Stimulated activated CD4-positive, alpha-beta T cell treated with anti-CD3 and anti-CD28 coated beads, TNF-alpha, amount 100 ng/mL, for 1 hour (primary cell): ENCODE measurements around the gene FOXD2.

Experiments used
- DNase-seq, 3 donors: peaks; one replicate each; pipeline ENCODE4 v3.0.0-alpha.2; 2020; ENCODE audit warnings: low read depth in 3 of 3, low spot score in 1 of 3

Gene FOXD2

DNA sequence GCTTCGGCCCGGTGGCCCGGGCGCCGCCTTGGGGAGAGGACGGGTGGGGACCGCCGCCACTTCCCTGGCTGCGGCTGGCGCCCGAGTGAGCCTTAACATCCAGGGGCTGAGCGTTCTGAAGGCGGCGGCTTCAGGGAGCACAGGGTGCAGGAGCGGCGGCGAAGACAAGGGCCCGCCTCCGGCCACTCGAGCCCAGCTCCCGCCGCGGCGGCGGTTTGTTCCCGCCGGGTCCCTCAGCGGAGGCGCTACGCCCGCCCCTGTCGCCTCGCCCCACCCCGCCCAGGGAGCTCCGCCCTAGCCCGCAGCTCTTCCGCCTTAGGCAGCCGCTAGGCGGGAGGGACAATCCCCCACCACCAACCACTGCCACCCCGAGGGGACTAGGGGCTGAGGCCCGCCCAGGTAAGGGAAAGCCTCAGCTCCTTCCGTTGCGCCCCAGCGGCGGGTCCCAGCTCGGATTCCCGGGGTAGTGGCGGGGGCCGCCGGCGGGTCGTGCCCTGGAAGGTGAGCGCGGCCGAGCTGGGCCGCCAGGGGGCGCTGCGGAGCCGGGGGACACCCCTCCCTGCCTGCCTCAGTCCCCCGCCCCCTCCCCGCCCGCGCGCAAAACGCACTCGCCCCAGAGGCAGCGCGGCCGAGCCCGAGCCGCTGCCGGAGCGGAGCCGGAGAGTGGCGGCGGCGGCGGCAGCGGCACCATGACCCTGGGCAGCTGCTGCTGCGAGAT, at the start of gene FOXD2:
Gene FOXD2, plus strand, starts transcription at position 598 of the 718 bp plus-strand sequence. Its CDS starts 92 bp downstream, at position 690.
- DNase-seq: peak; percentile 81 to 95 (median 82)

DNA sequence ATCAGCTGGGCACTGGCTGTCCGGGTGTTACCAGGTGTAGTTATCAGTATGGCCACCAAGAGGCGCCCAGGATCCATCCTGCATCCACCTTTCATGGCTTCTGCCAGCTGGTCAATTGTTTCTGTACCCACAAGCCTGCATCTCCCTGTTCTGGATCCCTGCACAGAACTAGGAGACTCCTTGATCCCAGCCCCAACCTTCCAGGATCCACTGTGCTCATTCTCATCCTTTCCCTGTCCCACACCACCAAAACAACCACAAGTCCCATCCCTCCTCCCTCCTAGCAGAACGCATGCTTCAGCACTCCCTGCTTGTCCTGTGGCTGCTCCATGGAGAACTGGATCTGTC, 49.0 kb upstream of the FOXD2 start:
- DNase-seq: peak in 1 of 3 donors; percentile 21

GRCh38 chr1:47389731-47390130, 48.1 kb upstream of the FOXD2 start:
- no peak for DNase-seq

GRCh38 chr1:47390843-47391242, 47.0 kb upstream of the FOXD2 start:
- no peak for DNase-seq

GRCh38 chr1:47393141-47393540, 44.7 kb upstream of the FOXD2 start:
- no peak for DNase-seq

DNA sequence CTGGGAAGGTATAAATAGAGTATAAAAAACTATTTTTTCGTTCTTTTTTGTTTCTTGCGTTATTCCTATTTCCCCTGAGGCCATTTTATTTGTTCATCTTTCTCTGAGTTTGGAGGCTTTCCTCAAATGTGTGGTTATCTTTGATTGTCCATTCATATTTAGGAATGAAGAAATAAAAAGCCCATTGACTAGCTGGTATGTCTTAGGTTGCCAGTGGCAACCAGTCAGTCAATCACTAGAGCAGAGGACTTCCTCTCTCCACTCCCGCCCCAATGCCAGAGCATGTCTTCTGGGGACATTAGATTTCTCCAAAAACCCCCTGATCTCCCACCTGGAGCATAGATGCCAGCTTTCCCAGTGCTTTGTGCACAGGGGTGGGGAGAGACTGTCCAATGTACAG, 42.4 kb upstream of the FOXD2 start:
- no peak for DNase-seq

DNA sequence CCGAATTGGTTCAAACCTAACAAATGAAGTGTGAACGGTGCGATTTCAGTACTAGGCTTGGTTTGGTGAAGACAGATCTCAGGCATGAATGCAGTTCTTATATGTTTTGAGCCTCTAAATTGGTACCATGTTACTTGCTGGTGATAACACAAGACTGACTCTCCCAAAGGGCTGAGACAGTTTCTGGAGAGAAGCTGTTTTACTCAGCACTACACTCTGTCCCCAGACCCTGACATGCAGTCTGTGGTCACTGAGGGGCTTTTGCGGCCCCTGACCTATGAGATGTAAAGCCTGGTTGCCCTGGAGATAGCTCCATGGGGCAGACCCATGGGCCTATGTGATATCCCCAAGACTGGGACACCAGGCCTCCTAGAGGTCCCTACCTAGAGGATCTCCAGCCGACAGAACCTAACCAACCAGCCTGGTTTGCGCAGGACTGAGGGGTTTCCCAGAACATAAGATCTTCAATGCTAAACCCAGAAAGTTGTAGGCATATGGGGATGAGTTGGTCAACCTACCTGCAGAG, 41.1 kb upstream of the FOXD2 start:
- no peak for DNase-seq

GRCh38 chr1:47399138-47399845, 38.6 kb upstream of the FOXD2 start:
- DNase-seq: no peak

DNA sequence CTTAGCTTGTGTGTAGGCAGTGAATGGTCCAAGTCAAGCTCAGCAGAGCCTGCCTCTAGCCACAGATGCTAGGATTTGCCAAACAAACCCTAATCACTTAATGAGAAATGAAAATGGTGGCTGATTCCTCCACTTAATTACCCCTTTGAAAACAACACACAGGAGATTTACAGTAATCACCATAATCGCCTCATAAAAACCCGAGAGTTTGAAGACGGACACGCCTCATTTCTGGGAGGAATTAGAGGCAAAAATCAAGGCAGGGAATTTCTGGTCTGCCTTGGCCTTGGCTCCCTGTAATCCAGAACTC, 38.0 kb upstream of the FOXD2 start:
- DNase-seq: no peak

GRCh38 chr1:47401761-47402160, 36.1 kb upstream of the FOXD2 start:
- no peak for DNase-seq

DNA sequence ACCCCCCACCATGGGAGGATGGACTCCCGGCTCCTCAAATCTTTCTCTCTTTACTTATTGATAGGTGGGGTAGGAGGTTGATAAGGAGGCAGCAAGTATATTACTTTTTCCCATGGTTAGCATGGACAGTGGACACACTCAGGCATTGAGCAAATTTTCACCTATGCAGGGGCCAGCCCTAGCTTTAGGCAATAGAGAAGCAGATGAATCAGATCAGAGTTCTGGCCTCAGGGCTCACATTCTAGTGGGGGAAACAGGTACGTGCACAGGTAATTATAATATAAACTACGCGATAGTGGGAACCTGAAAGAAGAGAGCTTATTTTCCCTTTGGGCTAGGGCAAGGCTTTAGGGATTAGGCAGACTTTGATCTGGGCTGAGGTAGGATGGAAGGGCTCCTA, 35.3 kb upstream of the FOXD2 start:
- DNase-seq: no peak

- no peak for DNase-seq
These were observed 34.4 kb upstream of the FOXD2 start for GRCh38 chr1:47403321-47403910.

GRCh38 chr1:47405697-47406096, 32.1 kb upstream of the FOXD2 start:
- no peak for DNase-seq

DNA sequence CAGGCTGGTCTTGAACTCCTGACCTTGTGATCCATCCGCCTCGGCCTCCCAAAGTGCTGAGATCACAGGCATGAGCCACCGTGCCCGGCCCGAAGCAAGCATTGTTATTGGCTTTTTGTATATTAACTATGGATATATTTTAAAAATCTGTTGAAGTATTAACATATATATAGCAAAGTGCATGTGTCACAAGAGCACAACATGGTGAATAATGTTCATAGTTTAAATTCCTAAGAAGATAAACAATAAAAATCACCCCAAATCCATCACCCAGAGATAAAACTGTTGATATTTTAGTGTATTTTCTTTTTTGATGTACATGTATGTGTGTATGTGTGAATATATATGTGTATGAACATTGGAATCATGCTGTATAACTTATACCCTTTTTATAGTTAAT, 30.9 kb upstream of the FOXD2 start:
- DNase-seq: no peak

GRCh38 chr1:47407481-47407880, 30.4 kb upstream of the FOXD2 start:
- no peak for DNase-seq

DNA sequence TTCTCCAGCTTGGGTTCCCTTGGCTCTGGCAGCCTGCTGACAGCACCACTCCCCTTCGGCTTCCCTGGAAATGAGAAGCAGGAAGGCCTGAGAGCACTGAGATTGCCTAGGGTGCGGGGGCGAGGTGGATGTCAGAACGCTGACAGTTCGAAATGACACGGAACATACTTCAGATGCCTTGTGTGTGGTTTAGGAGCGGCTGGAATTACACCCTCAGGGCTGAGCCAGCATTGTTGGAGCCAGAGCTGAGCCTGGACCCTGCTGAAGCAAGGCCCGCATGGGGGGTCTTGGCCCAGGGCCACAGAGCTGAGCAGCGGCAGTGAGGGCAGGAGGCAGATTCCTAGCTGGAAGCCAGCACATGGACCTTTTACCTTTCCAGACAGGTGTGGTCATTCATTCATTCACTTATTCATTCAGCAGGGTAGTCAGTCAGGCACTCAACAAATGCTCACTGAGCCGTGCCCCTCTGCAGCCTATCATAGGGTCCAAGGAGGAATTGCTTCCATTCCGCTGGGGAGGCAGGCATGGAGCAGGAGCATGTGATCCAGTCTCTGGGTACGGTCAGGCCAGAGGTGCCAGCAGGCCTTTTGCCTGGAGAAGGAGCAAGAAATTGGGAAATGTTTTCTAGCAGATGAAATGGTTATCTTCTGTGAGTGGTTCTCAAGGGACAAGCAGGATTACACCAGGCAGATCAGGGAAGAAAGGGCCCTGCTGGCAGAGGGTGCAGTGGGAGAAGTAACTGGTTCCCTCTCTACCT, 28.4 kb upstream of the FOXD2 start:
- DNase-seq: no peak

GRCh38 chr1:47410068-47410455, 27.8 kb upstream of the FOXD2 start:
- no peak for DNase-seq

DNA sequence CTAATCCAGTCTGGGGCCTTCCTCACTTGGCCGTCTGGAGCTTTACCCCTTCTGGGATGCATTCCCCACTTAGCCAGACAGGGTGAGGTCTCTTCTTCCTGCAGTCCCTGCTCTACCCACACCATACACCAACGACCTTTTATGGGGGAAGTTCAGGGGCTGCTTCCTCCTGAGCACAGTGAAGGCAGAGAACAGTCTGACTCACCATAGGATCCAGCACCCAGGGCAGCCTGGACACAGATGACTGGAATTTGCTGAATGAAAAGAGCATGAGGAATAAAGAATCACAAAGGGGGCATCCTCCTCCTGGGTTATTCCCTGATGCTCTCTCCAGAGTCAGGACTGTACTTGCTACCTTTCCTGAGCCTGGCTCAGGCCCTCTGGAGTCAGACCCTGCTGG, 26.4 kb upstream of the FOXD2 start:
- DNase-seq: no peak

DNA sequence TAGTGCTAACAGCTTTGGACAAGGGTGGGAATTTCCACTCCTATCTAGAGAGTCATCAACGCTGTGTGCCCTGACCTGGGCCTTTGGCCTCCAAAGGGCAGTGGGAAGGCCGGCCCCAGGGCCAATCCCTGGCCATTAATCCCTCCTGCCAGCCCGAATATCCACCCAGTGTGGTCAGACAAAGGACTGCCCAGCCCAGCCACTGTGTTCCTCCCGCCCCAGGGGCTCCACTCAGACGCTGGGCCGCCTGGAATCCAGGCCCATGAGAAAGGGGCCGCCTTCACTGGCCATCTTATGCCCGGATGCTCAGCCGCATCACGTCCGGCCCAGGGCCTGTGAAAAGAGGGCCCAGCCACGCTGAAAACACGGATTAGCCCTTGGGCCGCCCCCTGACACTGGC, 25.4 kb upstream of the FOXD2 start:
- DNase-seq: no peak

DNA sequence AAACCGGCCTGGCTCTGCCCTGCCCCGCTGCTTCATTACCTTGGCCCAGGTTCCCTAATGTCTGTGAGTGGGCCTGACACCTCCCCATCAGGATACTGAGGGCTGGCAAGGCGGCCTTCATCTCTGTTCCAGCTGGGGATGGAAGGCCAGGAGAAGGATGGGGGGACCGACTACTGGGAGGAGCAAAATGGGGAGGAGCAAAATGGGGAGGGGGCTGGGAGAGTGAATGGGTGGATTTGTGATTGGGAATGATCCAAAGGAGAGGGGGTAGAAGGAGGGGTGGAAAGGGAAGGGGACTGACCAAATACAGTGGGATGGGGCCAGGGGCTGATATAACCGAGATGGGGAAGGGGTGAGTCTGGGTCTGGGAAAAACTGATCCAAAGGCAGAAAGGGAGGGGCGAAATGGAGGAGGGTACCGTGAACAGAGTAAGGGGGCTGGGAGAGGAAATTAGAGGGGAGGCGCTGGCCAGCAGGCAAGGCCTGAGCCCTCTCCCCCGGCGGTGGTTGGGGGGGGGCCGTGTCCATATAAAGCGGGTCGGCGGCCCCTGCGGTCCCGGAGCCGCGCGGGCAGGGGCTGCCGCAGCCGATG, 22.0 kb upstream of the FOXD2 start, which contains the start of gene FOXE3:
Gene FOXE3, plus strand, starts transcription at position 558 of the 591 bp plus-strand sequence. Its CDS starts 31 bp downstream, at position 589.
- no peak for DNase-seq
